ENCODE results near the gene RANBP3. TPM values are rescaled to one million over a fixed set of nuclear protein-coding genes. Genes with fewer than 3 reads are reported as not detected.
A peak's percentile ranks its signal among the peaks of the same experiment; 100 is the strongest.

RANBP3 gene
- total RNA-seq, 2 experiments from 2014 or later: 74.3 to 90.2 TPM

DNA sequence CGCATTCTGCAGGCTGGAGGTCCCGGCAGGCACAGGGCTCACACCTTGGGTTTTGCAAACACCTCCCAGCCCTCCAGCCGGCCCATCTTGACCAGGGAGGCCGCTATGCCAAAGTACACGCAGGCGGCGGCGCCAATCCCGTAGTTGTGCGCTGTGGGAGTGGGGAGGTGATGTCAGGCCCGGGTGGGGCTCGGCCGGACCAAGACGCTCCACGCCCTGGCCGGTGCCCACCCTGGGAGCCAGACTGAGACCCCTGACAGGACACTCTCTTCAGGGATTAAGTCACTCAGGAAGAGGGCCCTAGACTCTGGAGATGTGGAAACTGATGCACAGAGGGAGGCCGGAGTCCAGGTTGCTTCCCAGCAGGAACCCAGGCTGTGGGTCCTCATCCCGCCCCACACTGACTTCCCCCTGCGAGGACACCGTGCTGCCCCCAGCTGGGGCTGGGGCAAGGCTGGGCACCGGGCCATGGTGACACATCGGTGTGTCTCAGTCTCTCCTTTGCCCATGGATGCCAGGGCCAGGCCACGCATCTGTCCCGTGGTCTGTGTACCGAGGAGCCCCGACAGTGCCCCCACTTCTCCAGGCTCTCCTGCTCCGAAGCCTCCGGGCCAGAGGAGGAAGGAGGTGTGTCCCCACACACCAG is 83.1 kb downstream of the RANBP3 start:
- BruUV-seq (replicated peaks): no TSS peak
- H3K9me2 ChIP-seq (ENCODE audit: insufficient read depth, low read length): no peaks in the 10 kb centered on the region
- no peak for TF ChIP-seq EZH2phosphoT487 (IDR thresholded peaks at IDR 0.05; ENCODE audit: borderline replicate concordance, low read depth, low read length)
- TF ChIP-seq, protein P1, sequence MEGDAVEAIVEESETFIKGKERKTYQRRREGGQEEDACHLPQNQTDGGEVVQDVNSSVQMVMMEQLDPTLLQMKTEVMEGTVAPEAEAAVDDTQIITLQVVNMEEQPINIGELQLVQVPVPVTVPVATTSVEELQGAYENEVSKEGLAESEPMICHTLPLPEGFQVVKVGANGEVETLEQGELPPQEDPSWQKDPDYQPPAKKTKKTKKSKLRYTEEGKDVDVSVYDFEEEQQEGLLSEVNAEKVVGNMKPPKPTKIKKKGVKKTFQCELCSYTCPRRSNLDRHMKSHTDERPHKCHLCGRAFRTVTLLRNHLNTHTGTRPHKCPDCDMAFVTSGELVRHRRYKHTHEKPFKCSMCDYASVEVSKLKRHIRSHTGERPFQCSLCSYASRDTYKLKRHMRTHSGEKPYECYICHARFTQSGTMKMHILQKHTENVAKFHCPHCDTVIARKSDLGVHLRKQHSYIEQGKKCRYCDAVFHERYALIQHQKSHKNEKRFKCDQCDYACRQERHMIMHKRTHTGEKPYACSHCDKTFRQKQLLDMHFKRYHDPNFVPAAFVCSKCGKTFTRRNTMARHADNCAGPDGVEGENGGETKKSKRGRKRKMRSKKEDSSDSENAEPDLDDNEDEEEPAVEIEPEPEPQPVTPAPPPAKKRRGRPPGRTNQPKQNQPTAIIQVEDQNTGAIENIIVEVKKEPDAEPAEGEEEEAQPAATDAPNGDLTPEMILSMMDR (conservative IDR thresholded peaks at IDR 0.05; ENCODE audit: low read length): no peak
- no peaks in the 10 kb centered on the region for H3K4me1 ChIP-seq (ENCODE audit: insufficient read depth, low read length, poor library complexity, severe bottlenecking)
- H3K4me2 ChIP-seq (ENCODE audit: low read length): no peak overlapping the region
- peaks cover 11% of the 10 kb centered on the region for H3K79me2 ChIP-seq (ENCODE audit: insufficient read depth, low read depth, low read length)
- CTCF ChIA-PET (ENCODE audit: unreplicated experiment): no interaction called here
- no peak overlapping the region for H3K4me3 ChIP-seq (ENCODE audit: low read depth, low read length, poor library complexity, severe bottlenecking)
- no peak overlapping the region for H3K27ac ChIP-seq (ENCODE audit: low read depth, low read length, poor library complexity, severe bottlenecking)
- no peak overlapping the region for H2AFZ ChIP-seq (ENCODE audit: low read length)
- H4K20me1 ChIP-seq (ENCODE audit: insufficient read depth, low read length): no peaks in the 10 kb centered on the region
- H3K9me3 ChIP-seq (ENCODE audit: low read length): no peaks in the 10 kb centered on the region
- DNase-seq (ENCODE audit: low spot score): no peak
- POLR2A ChIA-PET: no interaction called here
- peaks cover 29% of the 10 kb centered on the region for H3K36me3 ChIP-seq (ENCODE audit: insufficient read depth, low read length)
- intact Hi-C loops (cut with micrococcal nuclease; ENCODE audit: unreplicated experiment): no loop called here

DNA sequence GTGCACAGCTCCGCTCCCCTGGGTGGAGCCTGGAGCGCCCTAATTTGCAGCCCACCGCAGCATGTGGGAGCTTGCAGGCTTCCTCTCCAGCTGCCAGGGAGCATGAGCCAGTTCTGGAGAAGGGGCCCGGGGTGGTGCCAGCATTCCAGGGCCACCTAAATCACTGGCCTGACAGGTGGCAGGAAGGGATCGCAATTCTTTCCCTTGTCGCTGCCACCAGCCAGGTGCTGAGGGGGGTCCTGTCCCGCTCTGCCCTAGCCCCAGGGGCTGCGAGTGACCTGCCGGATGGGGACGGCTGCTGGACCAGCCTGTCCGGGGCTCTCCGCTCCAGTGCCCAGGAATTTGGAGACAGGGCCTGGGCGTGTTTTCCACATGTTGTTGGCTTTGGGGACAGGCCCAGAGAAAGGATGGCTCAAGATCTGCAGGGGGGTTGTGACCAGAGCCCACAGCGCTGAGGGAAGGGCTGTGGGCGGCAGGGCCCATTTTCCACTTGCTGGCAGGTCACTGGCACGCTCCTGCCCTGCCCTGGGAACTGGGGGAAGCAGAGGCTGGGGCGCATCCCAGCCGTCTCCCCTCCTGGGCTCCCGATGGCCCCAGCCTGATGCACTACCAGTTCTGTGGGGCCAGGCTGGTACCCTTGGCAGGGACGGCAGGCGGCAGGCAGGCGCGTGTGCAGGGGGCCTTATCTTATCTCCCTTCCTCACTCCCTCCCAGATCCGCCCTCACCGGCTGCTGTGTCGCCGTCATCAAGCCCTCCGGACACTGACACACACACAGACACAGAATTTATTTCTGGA is 83.8 kb downstream of the RANBP3 start:
- Histone ChIP-seq H3K9me2 (ENCODE audit: insufficient read depth, low read length) (no peaks in the 10 kb centered on the region), H3K4me1 (ENCODE audit: insufficient read depth, low read length, poor library complexity, severe bottlenecking) (no peaks in the 10 kb centered on the region), H3K4me3 (ENCODE audit: low read depth, low read length, poor library complexity, severe bottlenecking) (no peak overlapping the region), H4K20me1 (ENCODE audit: insufficient read depth, low read length) (no peaks in the 10 kb centered on the region), H3K9me3 (ENCODE audit: low read length) (no peaks in the 10 kb centered on the region), H3K79me2 (ENCODE audit: insufficient read depth, low read depth, low read length) (peaks cover 7% of the 10 kb centered on the region; the same call in 1 of the 2 replicates), H3K4me2 (ENCODE audit: low read length) (no peak overlapping the region), H3K36me3 (ENCODE audit: insufficient read depth, low read length) (peaks cover 27% of the 10 kb centered on the region; the same call in 1 of the 2 replicates), H2AFZ (ENCODE audit: low read length) (no peak overlapping the region), H3K27ac (ENCODE audit: low read depth, low read length, poor library complexity, severe bottlenecking) (no peak overlapping the region)
- ChIA-PET CTCF (ENCODE audit: unreplicated experiment) (no interaction called here), POLR2A (no interaction called here)
- no peak for TF ChIP-seq EZH2phosphoT487 (IDR thresholded peaks at IDR 0.05; ENCODE audit: borderline replicate concordance, low read depth, low read length)
- TF ChIP-seq, protein P1 (conservative IDR thresholded peaks at IDR 0.05; ENCODE audit: low read length): no peak
- DNase-seq (ENCODE audit: low spot score): no peak
- BruUV-seq (replicated peaks): TSS peak; percentile 21
- intact Hi-C loops (cut with micrococcal nuclease; ENCODE audit: unreplicated experiment): no loop called here
